Suprapubic skin (tissue), 4 donors: ENCODE data around the gene PPM1H. TPM values are rescaled to one million over a fixed set of nuclear protein-coding genes. Genes with fewer than 3 reads are reported as not detected.

Experiments
- DNase-seq, 2 donors: peaks; one replicate each; pipeline ENCODE4 v3.0.0-alpha.2; 2019; ENCODE audit warnings: low spot score in 2 of 2
- H3K27ac ChIP-seq: fragments of 200-600 bp; sonication (generic); one replicate; pipeline ENCODE4 v1.5.1; 2019
- H3K27me3 ChIP-seq: fragments of 200-600 bp; sonication (generic); one replicate; pipeline ENCODE4 v1.5.1; 2019
- H3K36me3 ChIP-seq: fragments of 200-600 bp; sonication (generic); one replicate; pipeline ENCODE4 v1.5.1; 2019
- H3K4me1 ChIP-seq: fragments of 200-600 bp; sonication (generic); one replicate; pipeline ENCODE4 v1.5.1; 2019
- H3K4me3 ChIP-seq: fragments of 200-600 bp; sonication (generic); one replicate; pipeline ENCODE4 v1.5.1; 2019; ENCODE audit warnings: mild to moderate bottlenecking
- H3K9me3 ChIP-seq: fragments of 200-600 bp; sonication (generic); one replicate; pipeline ENCODE4 v1.5.1; 2019
- CTCF ChIP-seq, 2 donors: fragments of 200-600 bp in 1 of 2; fragments of 450-650 bp in 1 of 2; sonication (generic) in 1 of 2; IDR thresholded peaks; one replicate each; pipeline ENCODE4 v1.5.1; 2016 to 2019; ENCODE audit warnings: antibody characterized with exemption in 2 of 2, mild to moderate bottlenecking in 1 of 2, moderate library complexity in 1 of 2
- EP300 ChIP-seq: sonication (generic); formaldehyde crosslinking; IDR thresholded peaks from one replicate; pipeline ENCODE4 v1.6.1; 2017; ENCODE audit warnings: antibody characterized with exemption
- POLR2A ChIP-seq, 2 donors: fragments of 450-650 bp; IDR thresholded peaks; one replicate each; pipeline ENCODE4 v1.6.1; 2017; ENCODE audit warnings: antibody characterized with exemption in 2 of 2, mild to moderate bottlenecking in 2 of 2, moderate library complexity in 2 of 2
- POLR2AphosphoS5 ChIP-seq, 3 donors: sonication (generic); formaldehyde crosslinking; IDR thresholded peaks; one replicate each; pipeline ENCODE4 v1.6.1; 2017; ENCODE audit warnings: antibody characterized with exemption in 3 of 3
- WGBS: methylation state at CpG from one replicate; pipeline ENCODE4 v1.1.5; 2018; 5-methylcytosine and 5-hydroxymethylcytosine counted together
- total RNA-seq, 4 donors: library from RNA; depleted of rRNA; stranded (reverse); fragments of >200 nt; gene quantifications; one replicate each; pipeline ENCODE4 v1.1.0, GENCODE V29; 2016

PPM1H gene
- total RNA-seq, 4 donors from 2014 or later, result 2.3 to 8.1 (median 4.9) TPM

- Histone ChIP-seq H3K36me3 (no peaks in the 10 kb centered on the region), H3K27ac (no peak overlapping the region), H3K4me3 (no peak overlapping the region), H3K4me1 (peaks cover 7% of the 10 kb centered on the region), H3K9me3 (no peaks in the 10 kb centered on the region), H3K27me3 (no peaks in the 10 kb centered on the region)
- 54% methylated on average over 4 of the region's 4 CpGs for WGBS
- TF ChIP-seq POLR2AphosphoS5 (IDR thresholded peaks at IDR 0.05) (no peak), POLR2A (IDR thresholded peaks at IDR 0.05) (no peak), CTCF (IDR thresholded peaks at IDR 0.05) (no peak), EP300 (no peak)
- no peak for DNase-seq
These were observed 285.4 kb downstream of the PPM1H start for GRCh38 chr12:62649412-62650138.

- no peak overlapping the region for H3K4me3 ChIP-seq
- H3K4me1 ChIP-seq, result peaks cover 7% of the 10 kb centered on the region
- 30% methylated on average over 3 of the region's 3 CpGs for WGBS
- H3K27ac ChIP-seq, result peak overlapping the region; percentile 39
- no peaks in the 10 kb centered on the region for H3K9me3 ChIP-seq
- peak in 1 of 2 donors; percentile 79 for DNase-seq
- TF ChIP-seq POLR2A (IDR thresholded peaks at IDR 0.05) (no peak), EP300 (no peak), CTCF (IDR thresholded peaks at IDR 0.05) (no peak), POLR2AphosphoS5 (IDR thresholded peaks at IDR 0.05) (no peak)
- no peaks in the 10 kb centered on the region for H3K36me3 ChIP-seq
- no peaks in the 10 kb centered on the region for H3K27me3 ChIP-seq
These were observed 287.4 kb downstream of the PPM1H start for GRCh38 chr12:62647586-62647985.

- 84% methylated on average over 8 of the region's 8 CpGs for WGBS
- no peak for DNase-seq
- Histone ChIP-seq H3K27me3 (no peaks in the 10 kb centered on the region), H3K36me3 (no peaks in the 10 kb centered on the region), H3K27ac (no peak overlapping the region), H3K4me1 (peaks cover 7% of the 10 kb centered on the region), H3K4me3 (no peak overlapping the region), H3K9me3 (no peaks in the 10 kb centered on the region)
- TF ChIP-seq POLR2A (IDR thresholded peaks at IDR 0.05), result no peak
- no peak for TF ChIP-seq CTCF (IDR thresholded peaks at IDR 0.05)
- no peak for TF ChIP-seq EP300
- no peak for TF ChIP-seq POLR2AphosphoS5 (IDR thresholded peaks at IDR 0.05)
These were observed 288.4 kb downstream of the PPM1H start for GRCh38 chr12:62646566-62646965.

GRCh38 chr12:62643486-62643885 is 291.5 kb downstream of the PPM1H start:
- 93% methylated on average over 2 of the region's 2 CpGs for WGBS
- Histone ChIP-seq H3K27ac (no peak overlapping the region), H3K27me3 (no peaks in the 10 kb centered on the region), H3K4me1 (peaks cover 7% of the 10 kb centered on the region), H3K4me3 (no peak overlapping the region), H3K36me3 (no peaks in the 10 kb centered on the region), H3K9me3 (no peaks in the 10 kb centered on the region)
- DNase-seq, result no peak
- TF ChIP-seq EP300 (no peak), POLR2AphosphoS5 (IDR thresholded peaks at IDR 0.05) (no peak), POLR2A (IDR thresholded peaks at IDR 0.05) (no peak), CTCF (IDR thresholded peaks at IDR 0.05) (no peak)

- no peaks in the 10 kb centered on the region for H3K9me3 ChIP-seq
- H3K4me1 ChIP-seq, result no peaks in the 10 kb centered on the region
- TF ChIP-seq EP300 (no peak), CTCF (IDR thresholded peaks at IDR 0.05) (no peak), POLR2A (IDR thresholded peaks at IDR 0.05) (no peak), POLR2AphosphoS5 (IDR thresholded peaks at IDR 0.05) (no peak)
- 100% methylated on average over 2 of the region's 2 CpGs for WGBS
- no peak for DNase-seq
- no peaks in the 10 kb centered on the region for H3K27me3 ChIP-seq
- H3K27ac ChIP-seq, result no peak overlapping the region
- no peaks in the 10 kb centered on the region for H3K36me3 ChIP-seq
- no peak overlapping the region for H3K4me3 ChIP-seq
These were observed 292.5 kb downstream of the PPM1H start for GRCh38 chr12:62642486-62642885.
